Measurements from ENCODE around the gene MEIS2. TPM values are rescaled to one million over a fixed set of nuclear protein-coding genes. Genes with fewer than 3 reads are reported as not detected.

Gene MEIS2
- polyA plus RNA-seq, 1 donor from 2014 or later = 825 TPM

- no peaks in the 10 kb centered on the region for H3K9me2 ChIP-seq (ENCODE audit: insufficient read depth, low read length)
- H3K36me3 ChIP-seq (ENCODE audit: insufficient read depth, low read length) = no peaks in the 10 kb centered on the region
- TF ChIP-seq EP300 (conservative IDR thresholded peaks at IDR 0.05; ENCODE audit: poor library complexity, severe bottlenecking) = no peak
- no peak for TF ChIP-seq SMC3 (conservative IDR thresholded peaks at IDR 0.05; ENCODE audit: poor library complexity)
- no peak for TF ChIP-seq TAF1 (IDR thresholded peaks at IDR 0.05; ENCODE audit: low read depth)
- no peak for TF ChIP-seq EZH2 (IDR thresholded peaks at IDR 0.05; ENCODE audit: borderline replicate concordance, insufficient read depth, low read length, poor library complexity, severe bottlenecking)
- TF ChIP-seq MXI1 (conservative IDR thresholded peaks at IDR 0.05; ENCODE audit: poor library complexity, severe bottlenecking) = no peak
- TF ChIP-seq REST (IDR thresholded peaks at IDR 0.05; ENCODE audit: borderline replicate concordance) = no peak
- TF ChIP-seq POLR2AphosphoS5 (IDR thresholded peaks at IDR 0.05) = no peak
- peak; percentile 54 for TF ChIP-seq CTCF (IDR thresholded peaks at IDR 0.05; ENCODE audit: poor library complexity, severe bottlenecking)
- TF ChIP-seq RAD21 (conservative IDR thresholded peaks at IDR 0.05) = peak; percentile 53
- H3K4me2 ChIP-seq (ENCODE audit: low read length) = no peak overlapping the region
- H3K79me2 ChIP-seq (replicated peaks; ENCODE audit: insufficient read depth, low read length) = no peaks in the 10 kb centered on the region
- no peak overlapping the region for H3K9ac ChIP-seq (ENCODE audit: low read length)
- H3F3A ChIP-seq (ENCODE audit: insufficient read depth, low read length, poor library complexity, severe bottlenecking) = no peaks in the 10 kb centered on the region
- H3K4me3 ChIP-seq (ENCODE audit: low read length) = no peak overlapping the region
- no peak overlapping the region for H2AFZ ChIP-seq (ENCODE audit: low read depth, low read length)
- no peaks in the 10 kb centered on the region for H3K27me3 ChIP-seq (ENCODE audit: insufficient read depth, low read depth, low read length)
- no peaks in the 10 kb centered on the region for H4K20me1 ChIP-seq (ENCODE audit: insufficient read depth)
- H3K9me3 ChIP-seq (ENCODE audit: low read length) = no peaks in the 10 kb centered on the region
- no peak overlapping the region for H3K27ac ChIP-seq (ENCODE audit: low read length)
These were observed 33.3 kb upstream of the MEIS2 start for GRCh38 chr15:37133602-37134001.

GRCh38 chr15:37132826-37133417 is 32.6 kb upstream of the MEIS2 start:
- Histone ChIP-seq H3K4me3 (ENCODE audit: low read length) (no peak overlapping the region), H3K79me2 (replicated peaks; ENCODE audit: insufficient read depth, low read length) (no peaks in the 10 kb centered on the region), H3K9me2 (ENCODE audit: insufficient read depth, low read length) (no peaks in the 10 kb centered on the region), H3K9me3 (ENCODE audit: low read length) (no peaks in the 10 kb centered on the region), H3K9ac (ENCODE audit: low read length) (no peak overlapping the region), H3F3A (ENCODE audit: insufficient read depth, low read length, poor library complexity, severe bottlenecking) (no peaks in the 10 kb centered on the region), H3K27ac (ENCODE audit: low read length) (no peak overlapping the region), H4K20me1 (ENCODE audit: insufficient read depth) (no peaks in the 10 kb centered on the region), H3K36me3 (ENCODE audit: insufficient read depth, low read length) (no peaks in the 10 kb centered on the region), H3K4me2 (ENCODE audit: low read length) (no peak overlapping the region), H2AFZ (ENCODE audit: low read depth, low read length) (no peak overlapping the region), H3K27me3 (ENCODE audit: insufficient read depth, low read depth, low read length) (no peaks in the 10 kb centered on the region)
- no peak for TF ChIP-seq SMC3 (conservative IDR thresholded peaks at IDR 0.05; ENCODE audit: poor library complexity)
- TF ChIP-seq POLR2AphosphoS5 (IDR thresholded peaks at IDR 0.05) = no peak
- TF ChIP-seq REST (IDR thresholded peaks at IDR 0.05; ENCODE audit: borderline replicate concordance) = no peak
- TF ChIP-seq EZH2 (IDR thresholded peaks at IDR 0.05; ENCODE audit: borderline replicate concordance, insufficient read depth, low read length, poor library complexity, severe bottlenecking) = no peak
- TF ChIP-seq RAD21 (conservative IDR thresholded peaks at IDR 0.05) = no peak
- no peak for TF ChIP-seq EP300 (conservative IDR thresholded peaks at IDR 0.05; ENCODE audit: poor library complexity, severe bottlenecking)
- TF ChIP-seq MXI1 (conservative IDR thresholded peaks at IDR 0.05; ENCODE audit: poor library complexity, severe bottlenecking) = no peak
- TF ChIP-seq TAF1 (IDR thresholded peaks at IDR 0.05; ENCODE audit: low read depth) = no peak
- TF ChIP-seq CTCF (IDR thresholded peaks at IDR 0.05; ENCODE audit: poor library complexity, severe bottlenecking) = no peak
